GM04504 (cell line): Measurements from ENCODE around the gene TMEM82.

Experiments used
- DNase-seq: peaks from one replicate; pipeline ENCODE4 v3.0.0-alpha.2; 2012; ENCODE audit warnings: low read depth

The TMEM82 gene

DNA sequence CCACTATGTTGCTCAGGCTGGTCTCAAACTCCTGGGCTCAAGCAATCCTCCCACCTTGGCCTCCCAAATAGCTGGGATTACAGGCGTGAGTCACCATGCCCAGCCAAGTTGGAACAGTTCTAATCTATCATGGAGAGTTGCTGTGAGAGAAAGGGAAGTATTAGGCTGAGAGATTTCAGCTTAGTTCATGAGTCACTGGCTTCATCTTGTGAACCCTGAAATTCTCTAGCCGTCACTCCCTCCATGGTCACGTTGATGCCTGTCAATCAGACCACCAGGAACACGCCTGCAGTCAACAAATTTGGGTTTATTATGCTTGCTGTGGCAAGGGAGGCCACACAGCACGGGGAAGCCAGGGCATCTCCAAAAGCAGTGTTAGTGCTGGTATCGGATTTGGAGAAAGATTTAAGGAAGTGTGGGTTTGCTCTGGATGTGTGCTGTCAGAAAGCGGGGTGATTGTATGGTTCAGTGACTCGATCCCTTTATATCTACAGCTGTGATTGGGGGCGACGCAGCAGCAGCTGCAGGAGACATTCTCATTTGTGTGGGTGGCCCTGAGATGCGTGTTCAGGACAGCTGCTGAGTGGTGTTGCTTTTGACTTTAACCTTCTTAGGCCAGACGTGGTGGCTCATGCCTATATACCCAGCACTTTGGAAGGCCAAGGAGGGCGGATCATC, 46.5 kb downstream of the TMEM82 start:
- DNase-seq = no peak

DNA sequence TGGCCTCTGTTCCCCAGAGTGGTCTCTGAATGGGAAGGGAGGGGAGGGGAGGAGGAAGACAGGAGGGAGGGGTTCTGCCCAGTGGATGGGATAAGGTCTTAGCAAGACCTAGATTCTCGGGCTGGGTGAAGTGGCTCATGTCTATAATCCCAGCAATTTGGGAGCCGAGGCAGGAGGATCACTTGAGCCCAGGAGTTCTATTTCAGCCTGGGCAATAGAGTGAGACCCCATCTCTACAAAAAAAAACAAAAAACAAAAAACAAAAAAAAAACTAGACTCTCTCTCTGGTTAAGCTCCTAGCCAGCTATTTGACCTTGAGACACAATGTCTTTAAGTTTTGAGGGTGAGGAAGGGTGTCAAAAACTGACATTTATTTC, 53.8 kb downstream of the TMEM82 start:
- no peak for DNase-seq
